ENCODE measurements around the gene LRRC75A.
"Not testable (repeated sequence)": the region's sequence is repeated elsewhere in the genome, so short reads cannot be mapped to it uniquely, and the experiment has no call there.

LRRC75A gene, protein sequence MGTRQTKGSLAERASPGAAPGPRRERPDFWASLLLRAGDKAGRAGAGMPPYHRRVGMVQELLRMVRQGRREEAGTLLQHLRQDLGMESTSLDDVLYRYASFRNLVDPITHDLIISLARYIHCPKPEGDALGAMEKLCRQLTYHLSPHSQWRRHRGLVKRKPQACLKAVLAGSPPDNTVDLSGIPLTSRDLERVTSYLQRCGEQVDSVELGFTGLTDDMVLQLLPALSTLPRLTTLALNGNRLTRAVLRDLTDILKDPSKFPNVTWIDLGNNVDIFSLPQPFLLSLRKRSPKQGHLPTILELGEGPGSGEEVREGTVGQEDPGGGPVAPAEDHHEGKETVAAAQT

DNA sequence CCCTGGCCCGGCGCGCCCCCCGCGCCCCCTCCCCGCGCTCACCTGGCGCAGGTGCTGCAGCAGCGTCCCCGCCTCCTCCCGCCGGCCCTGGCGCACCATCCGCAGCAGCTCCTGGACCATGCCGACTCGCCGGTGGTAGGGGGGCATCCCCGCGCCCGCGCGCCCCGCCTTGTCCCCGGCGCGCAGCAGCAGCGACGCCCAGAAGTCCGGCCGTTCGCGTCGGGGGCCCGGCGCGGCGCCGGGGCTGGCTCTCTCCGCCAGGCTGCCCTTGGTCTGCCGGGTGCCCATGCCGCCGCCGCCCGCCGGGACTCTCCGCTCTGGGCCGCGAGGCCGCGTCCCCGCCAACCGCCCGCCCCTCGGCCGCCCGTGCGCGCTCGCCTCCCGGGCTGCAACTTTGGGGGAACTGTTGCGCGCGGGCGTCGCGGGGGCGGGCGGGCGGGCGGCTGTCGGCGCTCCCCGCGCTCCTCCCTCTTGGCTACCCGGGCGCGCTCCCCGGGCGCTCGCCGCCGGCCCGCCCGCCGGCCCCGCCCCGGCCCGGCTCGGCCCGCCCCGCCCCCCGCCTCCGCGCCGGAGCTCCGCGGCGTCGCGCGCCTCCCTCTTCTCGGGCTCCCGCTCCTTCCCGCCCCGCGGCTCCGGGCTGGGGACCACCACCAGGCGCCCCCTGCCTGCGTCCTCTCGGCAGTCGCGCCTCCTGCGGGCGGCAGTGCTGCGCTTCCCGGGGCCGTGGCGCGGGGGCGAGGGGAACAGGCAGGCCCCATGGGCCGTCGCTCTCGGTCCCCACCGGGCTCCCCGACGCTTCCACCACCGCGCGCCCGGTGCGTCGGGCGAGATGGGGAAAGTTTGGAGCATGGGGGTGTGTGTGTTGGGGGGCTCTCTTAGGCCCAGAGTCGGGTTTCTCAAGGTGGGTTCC, at the start of gene LRRC75A:
Gene LRRC75A, minus strand, starts transcription at position 491 of the 910 bp plus-strand sequence. Its CDS starts 203 bp downstream, at position 288.
- peak; percentile 62 for DNase-seq

DNA sequence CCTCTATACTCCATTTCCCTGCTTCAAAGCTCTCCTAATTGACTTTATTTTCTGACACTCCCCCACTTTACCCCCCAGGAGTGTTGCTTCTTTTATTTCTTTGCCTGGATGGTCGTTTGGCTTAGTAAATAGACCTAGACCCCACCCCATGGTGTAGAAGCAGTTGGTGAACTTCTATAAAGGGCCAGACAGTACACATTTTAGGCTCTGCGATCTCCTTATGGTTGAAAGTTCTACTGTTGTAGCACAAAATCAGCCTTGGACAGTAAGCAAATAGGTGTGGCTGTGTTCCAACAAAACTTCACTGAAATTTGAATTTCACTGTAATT, 45.1 kb upstream of the LRRC75A start:
- DNase-seq, result no peak

DNA sequence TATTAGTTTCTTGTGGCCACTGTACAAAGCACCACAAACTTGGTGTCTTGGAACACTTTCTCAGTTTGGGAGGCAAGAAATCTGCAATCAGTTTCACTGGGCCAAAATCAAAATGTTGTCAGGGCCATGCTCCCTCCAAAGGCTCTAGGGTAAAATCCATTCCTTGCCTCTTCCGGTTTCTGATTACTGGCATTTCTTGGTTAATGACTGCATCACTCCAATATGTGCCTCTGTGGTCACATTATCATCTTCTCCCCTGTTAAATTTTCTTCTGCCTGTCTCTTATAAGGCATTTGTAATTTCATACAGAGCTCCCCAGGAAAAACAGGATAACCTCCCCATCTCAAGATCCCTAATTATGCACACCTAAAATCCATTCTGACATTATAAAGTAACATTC, 42.2 kb upstream of the LRRC75A start:
- DNase-seq, result no peak

DNA sequence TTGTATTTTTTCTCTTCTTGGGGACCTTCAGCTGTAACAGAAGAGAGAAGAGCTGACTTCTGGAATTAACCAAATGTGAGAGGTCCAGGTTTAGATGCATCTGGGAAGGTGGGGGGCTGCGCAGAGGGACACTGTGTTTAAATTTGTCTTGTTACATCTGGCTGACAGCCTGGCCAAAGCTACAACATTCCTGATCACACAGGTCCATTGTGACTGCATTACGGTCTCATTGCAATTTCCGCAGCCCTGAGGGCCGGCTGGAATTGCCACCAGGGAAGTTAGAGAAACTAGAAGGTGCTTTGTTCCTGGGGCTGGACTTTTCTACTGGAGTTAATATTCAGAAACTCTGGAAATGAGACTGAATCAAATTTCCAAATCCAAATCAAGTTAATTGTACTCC, 37.9 kb upstream of the LRRC75A start:
- DNase-seq, result no peak

DNA sequence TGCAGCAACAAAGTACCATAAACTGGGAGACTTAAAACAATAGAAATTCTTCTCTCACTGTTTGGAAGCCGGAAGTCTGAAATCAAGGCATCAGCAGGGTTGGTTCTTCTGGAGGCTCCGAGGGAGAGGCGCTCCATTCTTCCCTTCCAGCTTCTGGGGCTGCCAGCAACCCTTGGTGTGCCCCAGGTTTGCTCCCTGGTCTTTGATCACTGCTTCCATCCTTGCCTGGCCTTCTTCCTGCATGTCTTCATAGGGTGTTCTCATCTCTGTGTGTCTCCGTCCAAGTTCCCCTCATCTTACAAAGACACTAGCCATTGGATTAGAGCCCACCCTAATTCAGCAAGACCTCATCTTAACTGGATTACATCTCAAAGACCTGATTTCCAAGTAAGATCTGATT, 35.3 kb upstream of the LRRC75A start:
- no peak for DNase-seq

- not testable (repeated sequence) for DNase-seq
Measured at GRCh38 chr17:16525556-16525955, 33.6 kb upstream of the LRRC75A start.

GRCh38 chr17:16521070-16521727, 29.2 kb upstream of the LRRC75A start:
- DNase-seq, result peak; percentile 66

- DNase-seq, result no peak
Measured at GRCh38 chr17:16519021-16519420, 27.0 kb upstream of the LRRC75A start.

- DNase-seq, result no peak
Measured at GRCh38 chr17:16517477-16517876, 25.5 kb upstream of the LRRC75A start.

DNA sequence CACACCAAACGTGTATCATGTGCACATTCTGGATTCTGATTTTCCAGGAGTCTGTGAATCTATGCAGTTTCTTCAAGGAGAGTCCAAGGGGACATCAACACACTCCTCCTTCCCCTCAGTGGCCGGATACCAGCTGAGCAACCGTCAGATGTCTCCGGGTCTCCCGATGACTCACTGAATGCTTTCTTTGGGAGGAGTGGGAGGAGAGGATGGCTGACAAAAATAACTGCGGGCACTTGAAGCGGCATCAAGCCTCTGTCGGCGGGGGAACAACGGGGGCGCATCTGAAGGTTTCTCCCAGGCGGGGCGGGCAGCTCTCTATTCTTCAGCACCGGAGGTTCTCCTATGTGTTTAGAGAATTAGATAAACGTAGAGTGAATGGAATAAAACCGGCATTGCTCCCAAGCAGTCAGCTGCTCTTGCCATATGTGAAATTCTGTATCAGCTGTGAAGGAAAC, 24.6 kb upstream of the LRRC75A start:
- DNase-seq, result no peak

DNA sequence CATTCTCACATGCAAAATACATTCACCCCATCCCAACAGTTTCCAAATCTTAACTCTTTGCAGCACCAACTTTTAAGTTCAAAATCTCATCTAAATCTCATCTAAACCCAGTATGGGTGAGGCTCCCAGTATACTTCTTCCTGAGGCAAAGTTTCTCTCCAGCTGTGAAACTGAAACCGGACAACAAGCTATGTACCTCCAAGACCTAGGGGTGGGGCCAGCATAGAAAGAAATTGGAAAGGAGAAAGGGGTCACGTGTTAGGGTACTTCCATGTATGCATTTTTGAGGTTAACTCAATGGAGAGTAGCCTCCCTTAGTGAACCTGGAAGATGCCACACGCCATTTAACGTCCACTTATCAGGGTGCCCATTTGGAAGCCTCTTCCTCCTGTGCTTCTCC, 23.9 kb upstream of the LRRC75A start:
- DNase-seq, result no peak

DNA sequence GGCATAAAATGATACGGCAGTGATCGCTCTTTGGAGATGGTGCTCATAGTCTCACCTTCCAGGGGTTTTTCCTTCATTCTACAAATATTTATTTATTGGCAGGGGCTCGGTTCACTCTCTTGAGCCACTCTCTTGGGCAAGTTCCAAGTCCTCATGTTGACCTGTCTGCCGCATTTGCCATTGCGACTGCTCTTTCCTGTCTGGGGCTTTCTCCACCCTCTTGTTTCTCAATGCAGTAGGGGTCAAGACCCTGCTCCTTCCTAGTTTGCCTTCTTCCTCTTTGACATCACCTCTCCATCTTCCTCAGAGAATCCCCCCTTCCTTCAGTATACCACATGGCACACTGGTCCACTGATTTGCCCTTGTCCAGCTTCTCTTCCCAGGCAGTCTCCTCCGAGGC, 21.9 kb upstream of the LRRC75A start:
- no peak for DNase-seq

- DNase-seq, result no peak
Measured at GRCh38 chr17:16512011-16512410, 20.0 kb upstream of the LRRC75A start.

DNA sequence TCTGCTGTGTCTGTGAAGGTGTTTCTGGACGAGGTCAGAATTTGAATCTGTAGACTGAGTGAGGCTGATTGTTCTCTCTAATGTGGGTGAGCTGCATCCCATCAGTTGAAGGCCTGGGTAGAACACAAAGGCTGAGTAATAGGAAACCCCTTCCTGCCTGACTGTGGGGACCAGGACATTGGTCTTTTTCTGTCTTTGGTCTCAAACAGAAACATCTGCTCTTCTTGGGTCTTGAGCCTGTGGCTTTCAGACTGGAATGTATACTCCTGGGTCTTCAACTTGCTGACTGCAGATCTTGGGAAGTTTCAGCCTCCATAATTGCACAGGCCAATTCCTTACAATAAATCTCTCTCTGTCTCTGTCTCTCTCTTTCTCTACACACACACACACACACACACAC, 19.6 kb upstream of the LRRC75A start:
- DNase-seq, result no peak

- no peak for DNase-seq
Measured at GRCh38 chr17:16507918-16508533, 16.0 kb upstream of the LRRC75A start.

- DNase-seq, result no peak
Measured at GRCh38 chr17:16506188-16506587, 14.2 kb upstream of the LRRC75A start.

- no peak for DNase-seq
Measured at GRCh38 chr17:16504984-16505383, 13.0 kb upstream of the LRRC75A start.

- DNase-seq, result no peak
Measured at GRCh38 chr17:16496820-16497489, 5.0 kb upstream of the LRRC75A start.

GRCh38 chr17:16495980-16496819, 4.2 kb upstream of the LRRC75A start:
- no peak for DNase-seq

DNA sequence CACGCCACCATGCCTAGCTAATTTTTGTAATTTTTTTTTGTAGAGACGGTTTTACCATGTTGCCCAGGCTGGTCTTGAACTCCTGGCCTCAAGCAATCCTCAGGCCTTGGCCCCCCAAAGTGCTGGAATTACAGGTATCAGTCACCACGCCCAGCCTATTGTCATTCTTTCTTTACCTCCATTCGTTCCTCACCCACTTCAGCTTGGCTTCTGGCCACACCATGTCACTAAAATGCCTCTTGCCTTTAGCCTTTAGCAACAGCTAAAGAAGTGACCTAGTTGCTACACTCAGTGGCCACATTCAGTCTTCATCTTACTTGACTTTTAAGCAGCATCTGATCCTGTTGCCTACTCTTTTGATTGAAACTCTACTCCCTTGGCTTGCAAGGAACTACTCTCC, 3.6 kb upstream of the LRRC75A start:
- DNase-seq, result no peak

- DNase-seq, result no peak
Measured at GRCh38 chr17:16494059-16494458, 2.1 kb upstream of the LRRC75A start.
